ENCODE results near the gene MYO3B.

MYO3B gene

GRCh38 chr2:170307052-170307451 is 129.1 kb downstream of the MYO3B start:
- DNase-seq = no peak

GRCh38 chr2:170307555-170308351 is 129.8 kb downstream of the MYO3B start:
- DNase-seq = peak; percentile 5

- peak; percentile 66 for DNase-seq
Measured at GRCh38 chr2:170310876-170311502, 133.0 kb downstream of the MYO3B start.

- no peak for DNase-seq
Measured at GRCh38 chr2:170313347-170313991, 135.5 kb downstream of the MYO3B start.

- DNase-seq = no peak
Measured at GRCh38 chr2:170313992-170314348, 136.0 kb downstream of the MYO3B start.

- no peak for DNase-seq
Measured at GRCh38 chr2:170314744-170315447, 136.9 kb downstream of the MYO3B start.

- DNase-seq = no peak
Measured at GRCh38 chr2:170320948-170321347, 143.0 kb downstream of the MYO3B start.

GRCh38 chr2:170321526-170321925 is 143.6 kb downstream of the MYO3B start:
- DNase-seq = no peak

GRCh38 chr2:170322140-170322766 is 144.3 kb downstream of the MYO3B start:
- DNase-seq = no peak

GRCh38 chr2:170323743-170324142 is 145.8 kb downstream of the MYO3B start:
- no peak for DNase-seq

GRCh38 chr2:170324640-170325046 is 146.7 kb downstream of the MYO3B start:
- DNase-seq = peak; percentile 7

GRCh38 chr2:170330881-170331280 is 152.9 kb downstream of the MYO3B start:
- no peak for DNase-seq

GRCh38 chr2:170332676-170333402 is 154.9 kb downstream of the MYO3B start:
- DNase-seq = no peak

GRCh38 chr2:170335351-170335750 is 157.4 kb downstream of the MYO3B start:
- DNase-seq = no peak

- DNase-seq = no peak
Measured at GRCh38 chr2:170336408-170336807, 158.5 kb downstream of the MYO3B start.

- DNase-seq = no peak
Measured at GRCh38 chr2:170336916-170337315, 159.0 kb downstream of the MYO3B start.

- peak; percentile 55 for DNase-seq
Measured at GRCh38 chr2:170339322-170339721, 161.4 kb downstream of the MYO3B start.

- DNase-seq = peak; percentile 86
Measured at GRCh38 chr2:170339750-170340692, 162.1 kb downstream of the MYO3B start.

GRCh38 chr2:170340693-170341068 is 162.7 kb downstream of the MYO3B start:
- peak; percentile 28 for DNase-seq

GRCh38 chr2:170341684-170342623 is 164.0 kb downstream of the MYO3B start:
- no peak for DNase-seq
